ENCODE data around the gene NFIL3.
A peak's percentile ranks its signal among the peaks of the same experiment; 100 is the strongest.
"Not testable (repeated sequence)": the region's sequence is repeated elsewhere in the genome, so short reads cannot be mapped to it uniquely, and the experiment has no call there.

NFIL3 gene, protein sequence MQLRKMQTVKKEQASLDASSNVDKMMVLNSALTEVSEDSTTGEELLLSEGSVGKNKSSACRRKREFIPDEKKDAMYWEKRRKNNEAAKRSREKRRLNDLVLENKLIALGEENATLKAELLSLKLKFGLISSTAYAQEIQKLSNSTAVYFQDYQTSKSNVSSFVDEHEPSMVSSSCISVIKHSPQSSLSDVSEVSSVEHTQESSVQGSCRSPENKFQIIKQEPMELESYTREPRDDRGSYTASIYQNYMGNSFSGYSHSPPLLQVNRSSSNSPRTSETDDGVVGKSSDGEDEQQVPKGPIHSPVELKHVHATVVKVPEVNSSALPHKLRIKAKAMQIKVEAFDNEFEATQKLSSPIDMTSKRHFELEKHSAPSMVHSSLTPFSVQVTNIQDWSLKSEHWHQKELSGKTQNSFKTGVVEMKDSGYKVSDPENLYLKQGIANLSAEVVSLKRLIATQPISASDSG

DNA sequence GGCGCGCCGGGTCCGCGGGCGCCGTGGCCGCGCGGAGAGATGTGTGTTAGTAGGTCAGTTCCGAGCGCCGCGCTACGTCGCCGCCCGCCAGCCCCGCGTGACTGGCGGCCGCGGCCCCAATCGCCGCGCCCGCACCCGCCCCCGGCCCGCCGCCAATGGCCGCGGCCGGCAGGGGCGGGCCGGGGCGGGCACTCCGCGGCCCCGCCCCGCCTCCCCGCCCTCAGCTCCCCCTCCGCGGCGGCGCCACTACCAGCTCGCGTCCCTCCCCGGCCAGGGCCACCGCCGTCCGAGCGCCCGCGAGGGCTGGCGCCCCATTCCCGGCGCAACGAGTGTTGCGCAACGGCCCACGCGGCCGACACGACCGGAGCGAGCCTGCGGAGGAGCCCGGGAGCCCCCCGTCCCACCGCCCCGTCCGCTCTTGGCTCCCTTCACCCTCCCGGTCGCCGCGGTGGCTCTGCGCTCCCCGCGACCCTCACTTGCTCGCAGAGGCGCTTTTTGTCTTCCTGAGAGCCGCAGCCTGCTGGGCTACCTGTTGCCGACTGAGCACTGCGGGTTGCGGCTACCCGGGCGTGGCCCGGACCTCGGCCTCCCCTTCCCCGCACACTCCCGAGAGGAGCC, at the start of gene NFIL3:
Gene NFIL3 (minus strand): TSS at position 48 of the 618 bp plus-strand sequence. CDS start 13,098 bp downstream, outside the sequence.
- DNase-seq (ENCODE audit: low spot score) = peak; percentile 90

DNA sequence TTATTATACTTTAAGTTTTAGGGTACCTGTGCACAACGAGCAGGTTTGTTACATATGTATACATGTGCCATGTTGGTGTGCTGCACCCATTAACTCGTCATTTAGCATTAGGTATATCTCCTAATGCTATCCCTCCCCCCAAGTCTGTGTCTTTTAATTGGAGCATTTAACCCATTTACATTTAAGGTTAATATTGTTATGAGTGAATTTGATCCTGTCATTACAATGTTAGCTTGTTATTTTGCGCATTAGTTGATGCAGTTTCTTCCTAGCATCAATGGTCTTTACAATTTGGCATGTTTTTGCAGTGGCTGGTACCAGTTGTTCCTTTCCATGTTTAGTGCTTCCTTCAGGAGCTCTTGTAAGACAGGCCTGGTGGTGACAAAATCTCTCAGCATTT, 47.9 kb upstream of the NFIL3 start:
- not testable (repeated sequence) for DNase-seq (ENCODE audit: low spot score)

DNA sequence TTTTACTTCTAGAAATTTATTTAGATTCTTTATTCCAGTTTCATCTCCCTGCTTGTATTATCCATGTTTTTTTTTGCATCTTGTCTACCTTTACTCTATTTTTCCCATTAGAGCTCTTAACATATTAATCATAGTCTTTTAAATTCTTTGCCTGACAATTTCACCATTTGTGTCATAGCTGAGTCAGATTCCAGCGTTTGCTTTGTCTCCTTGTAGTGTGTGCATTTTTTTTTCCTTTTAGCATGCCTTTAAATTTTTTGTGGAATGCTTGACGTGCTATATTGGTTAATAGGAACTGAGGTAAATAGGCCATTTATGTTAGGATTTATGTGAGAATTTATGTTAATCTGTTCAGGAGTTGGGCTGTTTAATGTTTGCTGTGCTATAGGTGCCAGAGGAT, 41.8 kb upstream of the NFIL3 start:
- DNase-seq (ENCODE audit: low spot score) = no peak

DNA sequence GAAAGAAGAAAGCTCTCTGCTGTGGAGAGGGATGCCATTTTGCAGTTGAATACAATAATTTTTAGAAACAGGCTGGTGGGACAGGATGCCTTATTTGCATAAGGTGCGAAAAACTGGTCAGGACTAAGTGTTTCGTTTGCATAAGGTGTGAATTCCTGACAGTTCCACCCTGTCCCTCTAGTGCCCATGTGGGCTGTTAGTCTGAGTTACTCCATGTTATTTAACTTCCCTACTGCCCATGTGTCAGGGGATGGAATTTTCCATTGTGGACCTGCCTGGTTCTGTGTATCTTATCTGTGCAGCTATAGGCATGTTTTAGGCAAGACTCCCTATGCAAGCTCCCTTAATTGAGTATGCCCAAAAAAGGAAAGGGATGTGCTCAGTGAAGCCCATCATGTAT, 35.3 kb upstream of the NFIL3 start:
- no peak for DNase-seq (ENCODE audit: low spot score)

DNA sequence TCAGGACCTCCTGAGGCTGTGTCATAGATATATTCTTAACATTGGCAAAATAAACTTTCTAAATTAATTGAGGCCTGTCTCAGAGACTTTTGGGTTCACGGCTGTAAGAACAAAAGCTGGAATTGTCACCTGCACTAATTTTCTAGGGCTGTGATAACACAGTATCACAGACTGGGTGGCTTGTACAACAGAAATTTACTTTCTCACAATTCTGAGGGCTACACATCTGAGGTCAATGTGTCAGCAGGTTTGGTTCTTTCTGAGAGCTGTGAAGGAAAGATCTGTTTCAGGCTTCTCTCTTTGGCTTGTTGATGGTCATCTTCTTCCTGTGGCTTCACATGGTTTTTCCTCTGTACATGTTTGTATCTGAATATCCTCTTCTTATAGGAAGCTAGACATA, 29.2 kb upstream of the NFIL3 start:
- no peak for DNase-seq (ENCODE audit: low spot score)

DNA sequence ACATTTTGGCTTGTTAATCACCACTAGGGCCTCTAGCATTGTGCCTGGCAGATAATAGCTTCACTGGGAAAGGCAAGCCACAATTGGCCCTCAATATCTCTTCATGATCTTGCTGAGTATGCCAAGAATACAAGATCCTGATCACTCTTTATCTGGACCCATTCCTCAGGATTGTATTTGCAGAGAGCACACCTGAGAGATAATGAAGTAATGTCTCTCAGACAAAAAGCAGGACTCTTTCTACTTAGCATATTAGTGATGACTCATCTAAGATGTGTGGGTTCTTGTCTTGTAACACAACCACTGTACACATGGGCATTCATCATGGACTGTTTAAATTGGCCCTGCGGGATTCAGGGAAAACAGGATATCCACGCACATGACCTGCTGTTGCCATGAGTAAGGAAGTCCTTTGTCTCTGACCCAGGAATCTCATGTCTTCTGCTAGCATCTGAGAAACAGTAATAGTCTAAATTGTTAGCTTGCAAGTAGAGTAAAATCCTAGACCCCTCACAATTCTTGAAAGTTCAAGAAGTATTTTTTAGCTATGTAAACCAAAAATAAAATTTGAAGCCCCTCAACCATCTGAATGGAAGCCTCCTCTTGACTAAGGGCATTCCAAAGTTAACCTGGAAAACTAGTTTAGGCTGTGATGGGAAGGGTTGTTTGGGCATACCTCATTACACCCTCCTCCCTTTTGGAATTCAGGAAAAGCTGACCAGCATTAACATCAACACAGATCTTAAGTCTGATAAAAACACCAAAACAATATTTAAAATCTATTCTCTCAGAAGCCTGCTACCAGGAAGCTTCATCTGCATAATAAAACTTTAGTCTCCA, 28.0 kb upstream of the NFIL3 start:
- no peak for DNase-seq (ENCODE audit: low spot score)

DNA sequence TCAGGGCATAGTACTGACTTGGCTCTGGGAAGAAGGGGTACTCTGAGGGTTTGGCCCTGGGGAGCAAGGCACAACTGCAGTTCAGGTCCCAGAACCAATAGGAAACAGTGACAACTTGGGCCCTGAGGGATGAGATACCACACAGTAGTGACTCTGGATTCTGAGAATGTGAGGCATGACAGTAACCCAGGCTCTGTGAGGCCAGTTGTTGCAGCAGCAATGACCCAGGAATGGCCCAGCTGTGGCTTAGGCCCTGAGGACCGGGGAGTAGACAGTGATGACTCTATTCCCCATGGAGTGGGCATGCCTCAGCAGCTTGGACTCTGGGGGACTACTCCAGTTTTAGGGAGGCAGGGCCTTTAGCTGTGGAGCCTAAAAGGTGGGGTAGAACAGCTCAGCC, 21.5 kb upstream of the NFIL3 start:
- no peak for DNase-seq (ENCODE audit: low spot score)

DNA sequence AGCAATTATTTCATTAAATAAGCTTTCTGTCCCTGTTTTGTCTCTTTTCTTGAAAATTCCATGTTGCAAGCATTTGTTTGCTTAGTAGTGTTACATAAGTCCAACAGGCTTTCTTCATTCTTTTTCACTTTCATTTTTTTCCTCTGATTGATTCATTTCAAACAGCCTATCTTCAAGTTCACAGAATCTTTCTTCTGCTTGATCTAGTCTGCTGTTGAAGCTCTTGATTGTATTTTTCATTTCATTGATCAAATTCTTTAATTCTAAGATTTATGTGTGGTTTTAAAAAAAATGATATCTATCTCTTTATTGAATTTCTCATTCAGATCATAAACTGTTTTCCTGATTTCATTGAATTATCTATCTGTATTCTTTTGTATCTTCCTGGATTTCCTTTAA, 20.4 kb upstream of the NFIL3 start:
- DNase-seq (ENCODE audit: low spot score) = no peak

DNA sequence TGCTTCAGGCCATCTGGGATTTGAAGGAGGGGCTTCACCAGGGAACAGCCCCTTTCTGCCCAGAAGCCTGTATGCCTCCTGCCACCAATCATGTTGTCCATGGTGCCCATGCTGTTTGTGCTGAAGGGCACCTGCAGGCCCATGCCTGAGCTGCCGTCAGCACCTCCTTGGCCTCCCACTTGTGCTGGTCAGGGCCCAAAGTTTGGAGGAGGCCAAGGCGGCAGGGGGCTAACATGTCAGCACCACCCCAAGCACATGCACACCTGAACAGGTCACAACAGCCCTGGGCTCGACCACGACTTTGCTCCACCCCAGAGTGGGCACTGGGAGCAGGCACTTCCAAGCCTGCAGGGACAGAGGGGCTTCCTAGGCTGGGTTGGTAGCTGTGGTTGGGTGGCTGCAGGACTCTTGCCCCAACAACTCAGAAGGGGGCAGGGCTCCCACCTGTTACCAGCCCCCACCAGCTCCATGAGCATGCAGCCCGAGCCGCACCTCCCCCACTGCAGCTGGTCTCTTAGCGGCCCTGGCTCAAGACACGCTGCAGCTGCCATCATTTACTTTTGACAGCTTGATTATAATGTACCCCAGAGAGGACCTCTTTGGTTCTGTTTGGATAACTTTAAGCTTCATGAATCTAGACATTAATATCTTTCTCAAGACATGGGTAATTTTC, 19.8 kb upstream of the NFIL3 start:
- DNase-seq (ENCODE audit: low spot score) = no peak

DNA sequence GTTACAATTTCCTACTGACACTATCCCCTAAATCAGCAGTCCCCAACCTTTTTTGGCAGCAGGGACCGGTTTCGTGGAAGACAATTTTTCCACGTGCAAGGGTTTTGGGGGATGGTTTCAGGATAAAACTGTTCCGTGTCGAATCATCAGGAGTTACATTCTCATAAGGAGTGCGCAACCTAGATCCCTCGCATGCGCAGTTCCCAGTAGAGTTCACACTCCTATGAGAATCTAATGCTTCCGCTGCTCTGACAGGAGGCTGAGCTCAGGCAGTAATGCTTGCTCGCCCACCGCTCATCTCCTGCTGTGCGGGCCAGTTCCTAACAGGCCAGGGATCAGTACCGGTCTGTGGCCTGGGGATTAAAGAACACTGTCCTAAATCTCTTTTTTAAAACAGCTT, 13.2 kb upstream of the NFIL3 start:
- no peak for DNase-seq (ENCODE audit: low spot score)

DNA sequence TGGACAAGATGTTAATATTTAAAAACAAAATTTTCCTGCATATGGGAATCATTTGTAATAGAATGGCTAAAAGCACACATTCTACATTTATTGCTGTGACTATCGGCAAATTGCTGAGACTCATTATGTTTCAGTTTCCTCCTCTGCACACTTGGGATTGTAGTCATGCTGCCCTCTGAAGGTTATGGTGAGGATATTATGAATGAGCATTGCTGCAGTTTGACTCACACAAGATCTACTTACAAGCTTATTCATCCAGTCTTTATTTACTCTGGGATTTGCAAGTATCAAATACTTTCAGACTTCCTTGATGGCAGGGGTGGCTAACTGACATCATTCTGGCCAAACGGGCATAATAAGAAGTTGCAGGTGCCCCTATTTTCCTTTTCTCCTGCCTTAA, 9.5 kb upstream of the NFIL3 start:
- peak; percentile 71 for DNase-seq (ENCODE audit: low spot score)

DNA sequence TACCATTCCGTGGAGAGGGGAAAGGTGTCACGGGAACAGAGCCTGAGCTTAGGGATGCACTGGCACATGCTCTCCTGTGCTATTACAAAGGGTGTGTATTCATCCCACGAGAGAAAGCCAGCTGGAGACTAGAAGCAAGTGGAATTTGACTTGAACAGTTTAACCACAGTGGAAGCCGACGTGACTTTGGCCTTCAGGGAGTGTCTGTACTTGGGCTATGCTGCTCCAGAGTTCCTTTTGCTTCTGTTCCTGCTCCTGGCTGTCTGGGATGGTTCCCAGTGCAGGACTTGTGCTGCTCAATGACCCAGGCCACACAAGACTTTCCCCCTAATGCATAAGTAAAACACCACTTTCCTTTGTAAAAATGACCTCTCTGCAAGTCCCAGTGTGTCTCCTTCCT, 7.9 kb upstream of the NFIL3 start:
- DNase-seq (ENCODE audit: low spot score) = no peak

DNA sequence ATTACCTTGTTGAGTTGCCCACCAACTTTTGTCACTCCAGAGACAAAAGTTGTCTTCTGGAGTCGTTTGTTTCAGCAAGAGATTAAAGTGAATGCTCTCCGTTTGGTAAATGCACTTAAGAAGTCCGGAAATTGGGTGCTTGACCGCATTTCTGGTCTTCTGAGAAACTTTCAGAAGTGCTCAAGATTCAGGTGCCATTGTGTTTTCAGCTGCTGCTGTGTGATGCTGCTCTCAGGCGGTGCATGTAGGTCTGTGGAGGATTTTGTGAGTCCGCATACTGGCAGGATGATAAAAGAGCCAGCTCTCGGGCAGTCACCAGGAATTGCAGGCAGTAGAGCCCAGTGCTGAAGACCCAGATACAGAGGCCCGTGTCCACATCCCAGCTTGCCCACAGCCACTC, 5.9 kb upstream of the NFIL3 start:
- no peak for DNase-seq (ENCODE audit: low spot score)

DNA sequence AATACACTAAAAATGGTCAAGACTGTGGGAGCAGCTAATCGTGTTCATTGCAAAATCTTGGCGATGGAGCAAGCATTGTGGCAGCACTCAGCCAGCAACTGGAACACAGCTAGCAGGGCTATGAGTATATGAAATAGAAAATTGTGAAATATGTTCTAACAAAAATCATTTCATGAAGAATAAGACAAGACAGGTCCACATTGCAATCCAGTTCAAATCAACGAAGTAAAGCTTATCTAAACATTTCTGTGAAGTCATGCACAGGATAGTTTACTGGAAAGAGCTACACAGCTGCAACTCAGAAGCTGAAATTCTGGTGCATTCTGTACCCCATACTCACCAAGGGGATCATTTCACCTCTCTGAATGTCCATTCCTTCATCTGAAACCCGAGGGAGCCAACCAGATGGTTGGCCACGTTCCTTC, 5.3 kb upstream of the NFIL3 start:
- DNase-seq (ENCODE audit: low spot score) = no peak

DNA sequence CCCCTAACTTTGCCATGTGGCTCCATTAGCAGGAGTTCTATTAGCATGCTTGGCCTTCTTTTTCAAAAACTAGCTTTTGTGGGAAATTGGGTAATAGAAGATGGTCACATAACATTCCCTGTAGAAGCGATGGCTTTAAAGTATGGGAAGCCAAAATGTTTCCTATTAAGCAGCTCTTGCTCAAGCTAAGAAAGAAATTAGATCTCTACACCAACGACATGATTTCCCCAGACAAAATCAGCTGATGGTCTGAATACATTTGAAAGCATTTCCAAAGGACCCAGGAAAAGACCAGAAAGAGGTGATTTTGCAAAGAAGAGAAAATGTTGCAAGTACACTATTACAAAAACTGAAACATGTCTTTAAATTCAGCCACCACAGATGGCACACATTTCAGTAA, 4.8 kb upstream of the NFIL3 start:
- no peak for DNase-seq (ENCODE audit: low spot score)

DNA sequence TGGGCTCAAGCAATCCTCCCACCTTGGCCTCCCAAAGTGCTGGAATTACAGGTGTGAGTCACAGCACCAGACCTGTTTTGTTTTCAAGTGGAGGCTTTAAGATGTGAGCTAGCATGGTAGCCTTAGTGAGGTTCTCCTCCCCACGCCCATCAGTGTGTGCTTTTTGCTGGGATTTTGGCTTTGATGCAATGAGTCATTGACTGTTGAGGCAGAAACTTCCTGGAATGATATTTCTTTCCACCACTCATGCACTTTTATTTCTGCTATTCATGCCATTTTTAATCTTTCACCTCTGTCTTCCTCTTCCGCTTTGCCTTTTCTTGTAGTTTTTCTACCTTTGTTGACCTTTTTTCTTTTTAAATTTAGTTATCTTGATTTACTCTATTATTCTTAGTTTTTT, 4.2 kb upstream of the NFIL3 start:
- no peak for DNase-seq (ENCODE audit: low spot score)

DNA sequence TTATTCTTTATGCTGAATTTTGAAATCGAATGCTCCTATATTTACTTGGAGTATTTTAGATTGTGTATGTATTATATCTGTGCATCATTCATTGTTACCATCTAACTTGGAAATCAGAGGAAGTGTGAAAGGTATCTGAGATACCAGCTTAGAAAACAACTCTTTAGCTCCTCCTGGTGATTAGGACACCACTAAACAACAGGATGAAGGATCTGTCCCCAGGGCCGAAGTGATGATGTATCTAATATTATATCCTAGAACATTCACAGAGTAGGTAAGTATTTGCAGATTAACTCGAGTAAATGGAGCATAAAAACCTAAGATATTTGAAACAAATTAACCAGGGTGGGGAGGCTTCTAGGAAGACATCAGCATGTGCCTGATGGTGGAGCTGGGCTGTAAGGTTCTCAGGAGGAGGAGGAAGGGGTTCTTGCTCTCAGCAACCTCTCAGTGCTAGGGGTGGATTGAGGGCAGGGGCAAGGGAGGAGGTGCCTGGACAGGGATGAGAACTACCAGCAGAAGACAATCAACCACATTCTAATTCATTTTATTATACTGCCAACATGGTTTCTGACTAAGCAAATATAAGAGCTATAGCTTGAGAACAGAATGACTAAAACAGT, 2.6 kb upstream of the NFIL3 start:
- peak; percentile 54 for DNase-seq (ENCODE audit: low spot score)

DNA sequence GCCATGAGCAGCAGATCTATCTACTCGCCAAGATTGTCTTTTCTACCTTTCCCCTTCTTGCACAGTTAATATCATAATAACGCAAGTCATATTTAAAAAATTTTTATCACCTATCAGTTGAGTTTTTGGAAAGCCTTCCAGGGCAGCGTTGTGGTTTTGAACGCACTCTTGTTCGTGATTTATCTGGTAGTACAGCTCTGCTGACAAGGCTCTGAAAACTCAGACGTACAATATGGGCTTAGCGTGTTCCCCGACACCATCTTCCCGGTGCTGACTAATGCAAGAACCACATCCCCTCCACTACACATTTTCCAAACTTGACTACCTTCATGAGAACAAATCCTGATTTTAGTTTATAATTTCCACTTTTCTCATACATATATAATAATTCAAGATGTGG, 1.6 kb upstream of the NFIL3 start:
- no peak for DNase-seq (ENCODE audit: low spot score)

DNA sequence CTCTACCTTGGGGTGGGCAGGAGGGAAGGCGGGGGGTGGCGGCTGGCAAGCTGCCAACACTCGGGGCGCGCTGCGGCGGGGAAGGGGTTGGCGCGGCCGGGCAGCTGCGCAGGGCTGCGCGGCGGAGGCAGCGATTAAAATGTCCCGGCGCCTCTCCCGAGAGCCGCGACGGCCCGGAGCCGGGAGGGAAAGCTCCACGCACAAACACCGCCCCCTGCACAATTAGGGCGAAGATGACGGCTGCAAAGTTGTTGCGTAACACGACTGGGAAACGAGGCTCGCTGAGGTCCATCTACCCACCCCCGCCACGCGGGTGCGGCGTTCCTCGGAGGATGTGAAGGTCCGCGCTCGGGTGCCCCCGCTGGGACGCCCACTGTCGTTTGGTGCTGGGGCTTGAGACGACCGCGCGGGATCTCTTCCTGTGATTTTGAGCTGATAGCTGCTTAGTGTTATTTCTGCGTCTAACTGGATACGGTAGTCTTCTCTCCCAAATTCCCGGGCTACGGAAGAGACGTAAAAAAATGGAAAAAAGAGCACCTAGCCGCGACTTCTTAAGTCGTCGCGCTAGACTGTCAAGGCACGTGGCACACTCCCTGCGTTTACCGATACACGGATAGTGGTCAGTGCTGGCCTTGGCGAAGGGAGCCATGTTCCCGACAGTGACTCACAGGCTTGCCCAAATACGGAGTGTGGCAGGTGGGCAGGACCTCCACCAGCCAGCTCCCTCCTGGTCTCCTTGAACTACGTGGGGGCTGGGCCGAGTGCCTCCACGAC, 958 bp upstream of the NFIL3 start:
- peak; percentile 84 for DNase-seq (ENCODE audit: low spot score)

DNA sequence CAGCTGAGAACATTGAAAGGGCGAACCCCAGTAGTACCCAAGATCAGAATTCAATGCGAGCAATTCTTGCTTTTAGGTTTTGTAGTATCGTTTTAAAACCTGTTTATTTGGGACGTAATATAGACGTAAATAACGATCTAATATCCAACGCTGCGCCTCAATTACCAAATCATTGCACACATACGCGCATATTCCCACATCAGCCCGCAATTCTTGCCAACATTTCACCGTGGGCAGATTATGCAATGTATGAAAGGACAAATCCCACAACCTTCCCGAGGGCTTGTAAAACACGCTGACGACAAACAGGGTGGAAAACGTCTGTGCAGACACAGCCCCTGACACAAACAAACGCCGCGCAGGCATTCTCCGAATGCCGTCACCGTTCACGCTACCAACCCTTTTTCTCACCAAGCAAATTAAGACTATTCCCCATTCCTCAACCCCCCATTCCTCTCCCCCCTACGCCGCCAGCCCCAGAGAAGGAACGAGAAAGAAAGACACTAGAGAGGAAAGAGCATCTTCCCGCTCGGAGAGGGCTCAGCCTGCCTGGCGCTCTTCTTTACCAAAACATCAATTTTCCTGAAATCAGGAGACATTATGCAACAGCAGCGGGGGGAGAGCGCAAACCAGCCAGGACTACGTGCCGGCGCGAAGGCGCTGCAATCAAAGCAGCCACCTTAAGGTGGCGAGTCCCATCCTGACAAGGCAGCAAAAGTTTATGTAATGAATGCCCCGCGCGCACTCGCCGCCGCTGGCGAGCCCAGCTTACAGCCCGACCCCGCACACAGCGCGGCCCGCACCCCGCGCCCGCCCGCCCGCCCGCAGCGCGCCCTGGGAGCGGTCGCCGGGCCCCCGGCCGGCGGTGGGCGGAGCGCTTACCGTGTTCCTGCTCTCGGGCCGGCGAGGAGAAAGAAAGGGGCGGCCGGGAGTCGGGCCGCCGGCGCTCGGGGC, 597 bp downstream of the NFIL3 start:
- peak; percentile 73 for DNase-seq (ENCODE audit: low spot score)

All from Ammon's horn (tissue), 1 donor.